Mesenchymal stem cell (in vitro differentiated cells and primary cell): ENCODE data around the gene HNF1A.
A peak's percentile ranks its signal among the peaks of the same experiment; 100 is the strongest.

Source experiments
- DNase-seq: peaks from one replicate; pipeline ENCODE4 v3.0.0-alpha.2; 2013
- H2AFZ ChIP-seq: one replicate; pipeline ENCODE4 v1.6.1; 2013; ENCODE audit warnings: low read depth, mild to moderate bottlenecking, control low read depth, inconsistent platforms, low read length, moderate library complexity
- H2AK5ac ChIP-seq: 2 replicates; pipeline ENCODE4 v1.6.1; 2013; ENCODE audit warnings: low read length, moderate library complexity, mild to moderate bottlenecking, inconsistent platforms; ENCODE audit not compliant: severe bottlenecking
- H2BK120ac ChIP-seq: one replicate; pipeline ENCODE4 v1.6.1; 2013; ENCODE audit warnings: low read depth, mild to moderate bottlenecking, inconsistent platforms, low read length, moderate library complexity
- H2BK12ac ChIP-seq, 2 experiments: one replicate each; pipeline ENCODE4 v1.6.1; 2013; ENCODE audit warnings: inconsistent platforms in 2 of 2, low read length in 2 of 2, mild to moderate bottlenecking in 2 of 2, moderate library complexity in 2 of 2, control low read depth in 1 of 2
- H2BK15ac ChIP-seq: one replicate; pipeline ENCODE4 v1.6.1; 2013; ENCODE audit warnings: mild to moderate bottlenecking, low read depth, inconsistent platforms; ENCODE audit not compliant: poor library complexity, severe bottlenecking
- H2BK5ac ChIP-seq: 2 replicates; pipeline ENCODE4 v1.6.1; 2013; ENCODE audit warnings: low read depth, mild to moderate bottlenecking, low read length, control low read depth, inconsistent platforms; ENCODE audit not compliant: poor library complexity, severe bottlenecking
- H3K14ac ChIP-seq, 2 experiments: one replicate each; pipeline ENCODE4 v1.6.1; 2013; ENCODE audit warnings: inconsistent platforms in 2 of 2, low read length in 2 of 2, control low read depth in 1 of 2, mild to moderate bottlenecking in 1 of 2, moderate library complexity in 1 of 2
- H3K18ac ChIP-seq, 2 experiments: one replicate each; pipeline ENCODE4 v1.6.1; 2013; ENCODE audit warnings: inconsistent platforms in 2 of 2, low read length in 2 of 2, control low read depth in 1 of 2, low read depth in 1 of 2, mild to moderate bottlenecking in 1 of 2
- H3K23ac ChIP-seq, 2 experiments: one replicate each; pipeline ENCODE4 v1.6.1; 2013; ENCODE audit warnings: inconsistent platforms in 2 of 2, low read length in 2 of 2, mild to moderate bottlenecking in 2 of 2, moderate library complexity in 2 of 2, control low read depth in 1 of 2
- H3K27ac ChIP-seq: 2 replicates; pipeline ENCODE4 v1.5.1; 2013; ENCODE audit warnings: mild to moderate bottlenecking, moderate library complexity, low read length, control low read depth, inconsistent platforms; ENCODE audit not compliant: poor library complexity, severe bottlenecking
- H3K27me3 ChIP-seq, 2 experiments: 2 replicates each; pipeline versions ENCODE4 v1.6.1 to v1.7.0; 2013; ENCODE audit warnings: low read length in 2 of 2, mild to moderate bottlenecking in 2 of 2, moderate library complexity in 2 of 2, control low read depth in 1 of 2, inconsistent platforms in 1 of 2; ENCODE audit not compliant: control insufficient read depth in 1 of 2, insufficient read depth in 1 of 2
- H3K36me3 ChIP-seq, 2 experiments: 2 replicates each; pipeline versions ENCODE4 v1.6.1 to v1.7.0; 2013; ENCODE audit warnings: low read length in 2 of 2, control low read depth in 1 of 2, inconsistent platforms in 1 of 2, low read depth in 1 of 2, mild to moderate bottlenecking in 1 of 2; ENCODE audit not compliant: insufficient read depth in 2 of 2, control insufficient read depth in 1 of 2
- H3K4ac ChIP-seq, 2 experiments: one replicate each; pipeline ENCODE4 v1.6.1; 2013; ENCODE audit warnings: inconsistent platforms in 2 of 2, low read length in 2 of 2, mild to moderate bottlenecking in 2 of 2, moderate library complexity in 2 of 2, control low read depth in 1 of 2, low read depth in 1 of 2
- H3K4me1 ChIP-seq: 2 replicates; pipeline ENCODE4 v1.6.1; 2013; ENCODE audit warnings: low read depth, low read length, control low read depth; ENCODE audit not compliant: control insufficient read depth, insufficient read depth
- H3K4me2 ChIP-seq: 2 replicates; pipeline ENCODE4 v1.6.1; 2013; ENCODE audit warnings: low read length, mild to moderate bottlenecking, inconsistent platforms; ENCODE audit not compliant: poor library complexity, severe bottlenecking
- H3K4me3 ChIP-seq, 2 experiments: 2 replicates each; pipeline versions ENCODE4 v1.5.1 to v1.7.0; 2013; ENCODE audit warnings: low read length in 2 of 2, mild to moderate bottlenecking in 2 of 2, control low read depth in 1 of 2, low read depth in 1 of 2; ENCODE audit not compliant: insufficient read depth in 1 of 2
- H3K79me1 ChIP-seq: replicated peaks from 2 replicates; pipeline ENCODE4 v1.6.1; 2013; ENCODE audit warnings: mild to moderate bottlenecking, control low read depth, low read length, inconsistent platforms; ENCODE audit not compliant: poor library complexity, severe bottlenecking
- H3K9ac ChIP-seq: 2 replicates; pipeline ENCODE4 v1.7.0; 2013; ENCODE audit warnings: mild to moderate bottlenecking, low read length, moderate library complexity
- H3K9me3 ChIP-seq: 2 replicates; pipeline ENCODE4 v1.7.0; 2013; ENCODE audit warnings: mild to moderate bottlenecking, low read length; ENCODE audit not compliant: control insufficient read depth
- H4K8ac ChIP-seq: one replicate; pipeline ENCODE4 v1.6.1; 2013; ENCODE audit warnings: inconsistent platforms, mild to moderate bottlenecking, low read length, moderate library complexity
- H4K91ac ChIP-seq: one replicate; pipeline ENCODE4 v1.6.1; 2013; ENCODE audit warnings: mild to moderate bottlenecking, low read length, inconsistent platforms
- WGBS: methylation state at CpG from one replicate; pipeline ENCODE4 v1.1.7; 2013; ENCODE audit warnings: mixed read lengths; 5-methylcytosine and 5-hydroxymethylcytosine counted together

The HNF1A gene

DNA sequence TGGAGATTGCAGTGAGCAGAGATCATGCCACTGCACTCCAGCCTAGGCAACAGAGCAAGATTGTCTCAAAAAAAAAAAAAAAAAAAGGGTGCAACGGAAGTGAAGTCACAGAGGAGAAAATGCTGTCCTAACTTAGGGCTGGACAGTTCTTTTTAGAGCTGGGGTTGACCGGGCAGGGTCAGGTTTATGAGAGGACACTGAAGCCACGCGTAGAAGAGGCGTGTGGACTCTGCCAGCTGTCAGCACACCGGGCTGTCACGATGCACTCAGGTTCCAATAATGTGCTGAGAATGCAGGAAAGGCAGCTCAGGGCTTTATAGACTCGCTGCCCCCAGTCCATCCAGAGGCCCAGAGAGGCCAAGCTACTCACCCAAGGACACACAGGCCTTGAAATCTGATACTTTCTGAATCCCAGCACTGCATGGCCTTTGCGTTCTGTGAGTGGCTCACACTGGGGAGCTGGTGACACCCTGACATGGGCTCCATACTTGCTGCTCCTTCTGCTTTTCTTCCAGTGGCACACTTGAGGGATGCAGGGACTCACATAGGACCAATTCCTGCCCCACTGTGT is 45.3 kb upstream of the HNF1A start:
- no peaks in the 10 kb centered on the region for H3K9me3 ChIP-seq
- no peak overlapping the region for H3K4me3 ChIP-seq
- H4K8ac ChIP-seq: no peak overlapping the region
- H3K23ac ChIP-seq: peak overlapping the region in 1 of 2 experiments; percentile 17
- H3K36me3 ChIP-seq: no peaks in the 10 kb centered on the region
- H4K91ac ChIP-seq: no peak overlapping the region
- H2AK5ac ChIP-seq: no peak overlapping the region
- H3K27me3 ChIP-seq: peaks cover 20 to 32% of the 10 kb centered on the region in 2 experiments
- no peak for DNase-seq
- no peak overlapping the region for H3K4me2 ChIP-seq
- no peak overlapping the region for H2BK5ac ChIP-seq
- H2BK120ac ChIP-seq: no peak overlapping the region
- H2BK15ac ChIP-seq: no peak overlapping the region
- WGBS: 85% methylated on average over 9 of the region's 9 CpGs
- H3K14ac ChIP-seq: peak overlapping the region in 1 of 2 experiments; percentile 2
- H3K27ac ChIP-seq: no peak overlapping the region
- no peaks in the 10 kb centered on the region for H3K4me1 ChIP-seq
- H2BK12ac ChIP-seq: no peak overlapping the region
- H3K9ac ChIP-seq: no peak overlapping the region
- no peaks in the 10 kb centered on the region for H3K79me1 ChIP-seq
- no peak overlapping the region for H3K18ac ChIP-seq
- no peak overlapping the region for H3K4ac ChIP-seq
- H2AFZ ChIP-seq: no peak overlapping the region

DNA sequence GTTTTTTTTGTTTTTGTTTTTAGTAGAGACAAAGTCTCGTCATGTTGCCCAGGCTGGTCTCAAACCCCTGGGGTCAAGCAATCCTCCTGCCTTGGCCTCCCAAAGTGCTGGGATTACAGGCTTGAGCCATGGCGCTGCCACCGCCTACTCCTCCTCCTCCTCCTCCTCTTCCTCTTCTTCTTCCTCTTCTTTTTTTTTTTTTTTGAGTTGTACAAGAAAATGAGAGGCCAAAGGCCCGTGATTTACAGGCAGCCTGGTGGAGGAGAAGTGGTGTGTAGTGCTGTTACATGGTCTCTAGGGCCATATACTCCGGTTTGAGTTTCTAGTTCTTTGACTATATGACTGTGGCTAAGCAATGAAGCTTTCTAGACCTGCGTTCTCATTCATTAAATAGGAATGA is 44.6 kb upstream of the HNF1A start:
- Histone ChIP-seq H3K4me3 (no peak overlapping the region), H2BK120ac (no peak overlapping the region), H3K23ac (no peak overlapping the region), H3K79me1 (no peaks in the 10 kb centered on the region), H3K4me2 (no peak overlapping the region), H2BK15ac (no peak overlapping the region), H3K14ac (no peak overlapping the region), H3K27ac (no peak overlapping the region), H2BK5ac (no peak overlapping the region), H3K4me1 (no peaks in the 10 kb centered on the region), H3K36me3 (no peaks in the 10 kb centered on the region), H3K4ac (no peak overlapping the region), H3K9ac (no peak overlapping the region), H2AFZ (no peak overlapping the region), H2BK12ac (no peak overlapping the region), H3K27me3 (peaks cover 20 to 39% of the 10 kb centered on the region in 2 experiments), H3K9me3 (no peaks in the 10 kb centered on the region), H3K18ac (no peak overlapping the region), H2AK5ac (no peak overlapping the region), H4K8ac (no peak overlapping the region), H4K91ac (no peak overlapping the region)
- DNase-seq: no peak
- WGBS: 63% methylated on average over 1 of the region's 6 CpGs

DNA sequence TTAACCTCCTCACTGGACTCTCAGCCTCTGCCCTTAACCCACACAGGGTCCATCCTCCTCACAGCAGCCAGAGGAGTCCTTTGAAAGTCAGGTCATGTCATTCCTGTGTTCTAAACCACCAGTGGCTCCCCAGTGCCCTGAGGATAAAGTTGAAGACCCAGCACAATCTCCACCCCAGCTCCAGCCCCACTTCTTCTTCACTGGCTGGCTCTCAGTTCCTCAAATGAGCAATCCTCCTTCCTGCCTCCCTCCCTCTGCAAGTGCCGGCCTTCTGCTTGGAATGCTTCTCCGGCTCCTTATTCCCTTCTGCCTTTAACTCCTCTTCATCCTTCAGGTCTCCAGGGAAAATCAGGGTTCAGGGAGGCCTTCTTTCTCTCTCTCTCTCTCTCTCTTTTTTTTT is 42.1 kb upstream of the HNF1A start:
- WGBS: 83% methylated on average over 2 of the region's 2 CpGs
- H3K27ac ChIP-seq: no peak overlapping the region

GRCh38 chr12:120938496-120938895 is 39.8 kb upstream of the HNF1A start:
- no peak overlapping the region for H2BK15ac ChIP-seq
- no peak overlapping the region for H2BK5ac ChIP-seq

More for the DNA sequence above, 42.1 kb upstream of the HNF1A start:
- no peak overlapping the region for H4K91ac ChIP-seq
- H2AFZ ChIP-seq: no peak overlapping the region
- no peak overlapping the region for H3K23ac ChIP-seq
- no peaks in the 10 kb centered on the region for H3K9me3 ChIP-seq
- peaks cover 20 to 47% of the 10 kb centered on the region in 2 experiments for H3K27me3 ChIP-seq
- H3K79me1 ChIP-seq: no peaks in the 10 kb centered on the region
- no peak overlapping the region for H3K14ac ChIP-seq
- no peak overlapping the region for H4K8ac ChIP-seq
- no peak overlapping the region for H2BK12ac ChIP-seq
- no peak overlapping the region for H3K9ac ChIP-seq
- no peak for DNase-seq
- H2BK5ac ChIP-seq: no peak overlapping the region
- no peak overlapping the region for H2BK15ac ChIP-seq
- no peaks in the 10 kb centered on the region for H3K36me3 ChIP-seq
- no peak overlapping the region for H2BK120ac ChIP-seq
- no peak overlapping the region for H3K4me2 ChIP-seq
- H3K4ac ChIP-seq: no peak overlapping the region
- H3K4me1 ChIP-seq: peaks cover 3% of the 10 kb centered on the region
- H3K18ac ChIP-seq: no peak overlapping the region
- H2AK5ac ChIP-seq: no peak overlapping the region
- no peak overlapping the region for H3K4me3 ChIP-seq

More at GRCh38 chr12:120938496-120938895, 39.8 kb upstream of the HNF1A start:
- Histone ChIP-seq H3K9me3 (no peaks in the 10 kb centered on the region), H3K27ac (no peak overlapping the region), H3K4me2 (no peak overlapping the region), H3K27me3 (peaks cover 15 to 53% of the 10 kb centered on the region in 2 experiments), H4K8ac (no peak overlapping the region), H3K4me3 (no peak overlapping the region), H2AFZ (no peak overlapping the region), H3K18ac (no peak overlapping the region), H3K4ac (no peak overlapping the region), H2AK5ac (no peak overlapping the region), H3K36me3 (no peaks in the 10 kb centered on the region), H3K23ac (no peak overlapping the region), H3K14ac (no peak overlapping the region), H3K4me1 (peaks cover 3% of the 10 kb centered on the region), H4K91ac (no peak overlapping the region), H3K9ac (no peak overlapping the region), H2BK12ac (no peak overlapping the region), H3K79me1 (no peaks in the 10 kb centered on the region), H2BK120ac (no peak overlapping the region)
- DNase-seq: no peak
- 71% methylated on average over 2 of the region's 3 CpGs for WGBS
